Endometrial microvascular endothelial cells (primary cell): Measurements from ENCODE around the gene TSPAN2. TPM values are rescaled to one million over a fixed set of nuclear protein-coding genes. Genes with fewer than 3 reads are reported as not detected.

ENCODE experiments used
- total RNA-seq: library from RNA; depleted of rRNA; stranded (reverse); fragments of >200 nt; gene quantifications from one replicate; pipeline ENCODE4 v1.2.3, GENCODE V29; 2015; ENCODE audit errors: inconsistent ontology term

Gene TSPAN2
- total RNA-seq, 1 donor from 2014 or later = 3.3 TPM

Other genes starting within 250 kb of the TSPAN2 start
- gene SYCP1, start 234.6 kb downstream of the TSPAN2 start, total RNA-seq = not detected
- not detected for gene TSHB, start 59.7 kb downstream of the TSPAN2 start, total RNA-seq
- not detected for gene NGF, start 248.7 kb upstream of the TSPAN2 start, total RNA-seq